ENCODE results near the gene RPS2. TPM values are rescaled to one million over a fixed set of nuclear protein-coding genes. Genes with fewer than 3 reads are reported as not detected.
"Not testable (repeated sequence)": the region's sequence is repeated elsewhere in the genome, so short reads cannot be mapped to it uniquely, and the experiment has no call there.

RPS2 gene
- total RNA-seq, 1 donor from 2014 or later, result 5,082 TPM

- Histone ChIP-seq H3K4me3 (ENCODE audit: low read depth, low read length) (no peak overlapping the region), H3K27me3 (ENCODE audit: control insufficient read depth, insufficient read depth, low read length) (no peaks in the 10 kb centered on the region), H3K36me3 (ENCODE audit: control insufficient read depth, insufficient read depth, low read length) (peaks cover 14% of the 10 kb centered on the region)
- FAIRE-seq, result no peak
- DNase-seq (ENCODE audit: low read depth), result no peak
- TF ChIP-seq CTCF (IDR thresholded peaks at IDR 0.05; ENCODE audit: insufficient read depth, low read length, severe bottlenecking), result no peak
These were observed 23.2 kb downstream of the RPS2 start for GRCh38 chr16:1941162-1942046.

DNA sequence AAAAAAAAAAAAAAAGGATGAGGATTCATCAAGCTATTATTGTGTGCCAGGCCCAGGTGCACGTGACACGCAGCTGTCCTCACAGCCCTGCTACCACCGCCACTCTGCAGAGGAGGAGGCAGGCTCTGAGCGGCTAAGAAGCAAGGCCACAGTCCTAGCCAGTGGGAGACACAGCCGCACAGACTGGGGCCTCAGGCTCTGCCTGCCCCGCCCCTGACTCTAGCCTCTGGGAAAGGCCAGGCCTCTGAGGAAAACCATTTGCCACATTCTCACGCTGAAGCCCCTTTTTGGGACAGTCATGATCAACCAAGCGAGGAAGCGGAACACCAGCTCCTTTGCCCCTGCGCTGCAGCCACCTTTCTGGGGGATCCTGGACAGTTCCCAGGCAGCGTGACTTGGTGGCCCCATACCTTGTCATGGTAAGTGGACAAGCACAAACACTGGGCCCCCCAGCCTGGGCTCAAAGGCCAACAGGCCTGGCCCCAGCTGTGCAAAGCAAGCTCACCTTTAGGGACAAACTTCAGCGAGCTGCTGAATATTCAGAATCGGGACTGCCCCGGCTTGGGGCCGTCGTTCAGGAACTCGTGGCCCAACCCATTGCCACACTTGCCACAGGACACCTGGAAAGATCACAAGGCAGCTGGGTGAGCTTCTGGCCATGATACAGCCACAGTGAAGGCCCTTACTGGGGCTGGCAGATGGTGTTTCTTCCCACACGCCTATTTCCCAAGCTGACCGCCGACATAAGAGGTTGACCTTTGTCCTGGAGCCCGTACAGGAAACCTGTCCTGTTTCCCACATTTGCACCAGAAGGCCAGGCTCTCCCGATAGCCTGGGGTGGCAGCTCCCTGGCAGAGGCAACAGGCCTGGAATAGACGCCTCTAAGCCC is 24.1 kb downstream of the RPS2 start:
- Histone ChIP-seq H3K4me3 (ENCODE audit: low read depth, low read length) (no peak overlapping the region), H3K27me3 (ENCODE audit: control insufficient read depth, insufficient read depth, low read length) (no peaks in the 10 kb centered on the region), H3K36me3 (ENCODE audit: control insufficient read depth, insufficient read depth, low read length) (peaks cover 14% of the 10 kb centered on the region)
- no peak for TF ChIP-seq CTCF (IDR thresholded peaks at IDR 0.05; ENCODE audit: insufficient read depth, low read length, severe bottlenecking)
- FAIRE-seq (no peak), DNase-seq (ENCODE audit: low read depth) (no peak)

GRCh38 chr16:1939833-1940232 is 24.8 kb downstream of the RPS2 start:
- H3K27me3 ChIP-seq (ENCODE audit: control insufficient read depth, insufficient read depth, low read length); FAIRE-seq; DNase-seq (ENCODE audit: low read depth); H3K4me3 ChIP-seq (ENCODE audit: low read depth, low read length): not testable (repeated sequence)
- H3K36me3 ChIP-seq (ENCODE audit: control insufficient read depth, insufficient read depth, low read length), result peaks cover 14% of the 10 kb centered on the region

DNA sequence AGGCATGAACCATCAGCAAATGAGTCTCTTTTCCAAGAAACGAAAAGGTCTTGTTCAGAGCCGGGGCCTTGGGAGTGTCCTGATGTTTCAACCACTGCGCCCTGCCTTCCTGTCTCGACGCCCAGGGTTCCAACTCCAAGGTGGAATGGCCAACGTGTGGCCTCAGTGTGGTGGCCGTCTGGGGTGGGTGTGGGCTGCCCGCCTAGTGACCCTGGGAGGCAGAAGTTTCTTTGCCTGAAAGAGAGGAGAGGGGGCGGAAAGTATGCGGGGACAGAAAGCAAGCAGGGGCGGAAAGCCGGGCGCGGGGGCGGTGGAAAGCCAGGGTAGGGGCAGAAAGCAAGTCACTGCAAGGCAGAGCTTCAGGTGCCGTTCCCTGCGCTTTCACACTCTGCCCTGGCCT is 25.7 kb downstream of the RPS2 start:
- H3K27me3 ChIP-seq (ENCODE audit: control insufficient read depth, insufficient read depth, low read length), result no peaks in the 10 kb centered on the region
- no peak for TF ChIP-seq CTCF (IDR thresholded peaks at IDR 0.05; ENCODE audit: insufficient read depth, low read length, severe bottlenecking)
- DNase-seq (ENCODE audit: low read depth) (no peak), FAIRE-seq (no peak)
- H3K36me3 ChIP-seq (ENCODE audit: control insufficient read depth, insufficient read depth, low read length), result peaks cover 14% of the 10 kb centered on the region
- no peak overlapping the region for H3K4me3 ChIP-seq (ENCODE audit: low read depth, low read length)

DNA sequence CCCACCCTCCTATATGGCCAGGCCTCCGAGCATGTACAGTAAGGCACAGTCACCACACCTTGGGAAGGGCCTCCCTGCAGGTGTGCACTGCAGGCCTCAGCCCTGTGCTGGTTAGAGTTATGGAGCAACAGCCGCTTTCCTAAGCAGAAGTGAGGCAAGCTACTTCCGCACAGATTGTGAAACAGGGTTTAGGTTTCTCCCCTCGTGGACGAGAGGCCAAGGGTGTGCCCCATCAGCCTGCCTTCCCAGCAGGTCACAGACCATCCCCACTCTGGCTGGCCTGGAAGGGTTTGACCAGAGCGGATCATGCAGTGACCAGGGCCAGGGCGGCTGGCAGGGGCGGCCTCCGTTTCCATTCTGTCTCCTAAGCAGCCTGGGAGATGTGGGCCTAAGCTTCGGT is 26.3 kb downstream of the RPS2 start:
- no peak overlapping the region for H3K4me3 ChIP-seq (ENCODE audit: low read depth, low read length)
- peaks cover 14% of the 10 kb centered on the region for H3K36me3 ChIP-seq (ENCODE audit: control insufficient read depth, insufficient read depth, low read length)
- DNase-seq (ENCODE audit: low read depth) (no peak), FAIRE-seq (no peak)
- H3K27me3 ChIP-seq (ENCODE audit: control insufficient read depth, insufficient read depth, low read length), result no peaks in the 10 kb centered on the region
- TF ChIP-seq CTCF (IDR thresholded peaks at IDR 0.05; ENCODE audit: insufficient read depth, low read length, severe bottlenecking), result no peak

DNA sequence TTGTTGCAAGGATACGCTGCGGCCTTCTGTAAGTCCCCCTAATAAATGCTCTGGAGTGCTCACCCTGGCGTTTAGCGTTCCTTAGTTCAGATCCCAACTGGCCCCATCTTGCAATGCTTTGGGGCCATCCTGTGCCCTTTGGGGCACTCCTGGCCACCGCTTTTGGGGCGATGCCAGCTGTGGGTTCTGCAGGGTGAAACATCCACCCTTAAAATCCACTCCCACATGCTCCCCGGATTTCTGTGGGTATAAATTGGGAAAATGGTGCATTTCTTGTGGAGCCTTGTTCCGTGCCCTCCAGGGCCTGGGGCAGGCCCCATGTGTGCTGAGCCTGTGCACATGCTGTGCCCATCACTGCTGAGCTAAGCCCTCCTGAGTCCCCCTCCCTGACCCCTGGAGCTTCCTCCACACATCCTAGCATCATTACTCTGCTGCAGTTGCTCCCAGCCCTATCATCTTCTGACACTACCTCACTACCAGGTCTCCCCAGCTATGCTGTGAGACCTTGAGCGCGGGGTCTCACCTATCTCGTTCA is 27.6 kb downstream of the RPS2 start:
- FAIRE-seq, result no peak

More for the DNA sequence above, 27.6 kb downstream of the RPS2 start:
- Histone ChIP-seq H3K27me3 (ENCODE audit: control insufficient read depth, insufficient read depth, low read length) (no peaks in the 10 kb centered on the region), H3K36me3 (ENCODE audit: control insufficient read depth, insufficient read depth, low read length) (peaks cover 14% of the 10 kb centered on the region), H3K4me3 (ENCODE audit: low read depth, low read length) (no peak overlapping the region)
- no peak for TF ChIP-seq CTCF (IDR thresholded peaks at IDR 0.05; ENCODE audit: insufficient read depth, low read length, severe bottlenecking)
- DNase-seq (ENCODE audit: low read depth), result no peak
